Stimulated activated naive CD8-positive, alpha-beta T cell treated with anti-CD3 and anti-CD28 coated beads, Interleukin-15, Interleukin-2, amounts not matched to agents 100 ng/mL and 50 ng/mL, for 24 hours (primary cell): ENCODE data around the gene AGAP1.

Experiments used
- H3K27ac Mint-ChIP-seq: one replicate; pipeline ENCODE4 v1.8.0; 2021; ENCODE audit warnings: mild to moderate bottlenecking, mixed read lengths
- H3K27me3 Mint-ChIP-seq: one replicate; pipeline ENCODE4 v1.8.0; 2021; ENCODE audit warnings: mixed read lengths
- H3K36me3 Mint-ChIP-seq: one replicate; pipeline ENCODE4 v1.8.0; 2021; ENCODE audit warnings: low read depth, mixed read lengths
- H3K4me1 Mint-ChIP-seq: one replicate; pipeline ENCODE4 v1.8.0; 2021; ENCODE audit warnings: low read depth, mixed read lengths
- H3K4me3 Mint-ChIP-seq: one replicate; pipeline ENCODE4 v1.8.0; 2021; ENCODE audit warnings: mild to moderate bottlenecking, mixed read lengths
- H3K9me3 Mint-ChIP-seq: one replicate; pipeline ENCODE4 v1.8.0; 2021; ENCODE audit warnings: mixed read lengths

The AGAP1 gene

GRCh38 chr2:235858881-235859280 lies 365.0 kb downstream of the AGAP1 start:
- Mint-ChIP-seq H3K4me1 (no peaks in the 10 kb centered on the region), H3K27me3 (peaks cover 21% of the 10 kb centered on the region), H3K27ac (no peak overlapping the region), H3K36me3 (no peaks in the 10 kb centered on the region), H3K9me3 (no peaks in the 10 kb centered on the region), H3K4me3 (no peak overlapping the region)

- Mint-ChIP-seq H3K4me3 (no peak overlapping the region), H3K4me1 (no peaks in the 10 kb centered on the region), H3K27ac (no peak overlapping the region), H3K36me3 (no peaks in the 10 kb centered on the region), H3K9me3 (no peaks in the 10 kb centered on the region), H3K27me3 (peaks cover 27% of the 10 kb centered on the region)
Observed at GRCh38 chr2:235859651-235860050, 365.8 kb downstream of the AGAP1 start.

- peaks cover 30% of the 10 kb centered on the region for H3K27me3 Mint-ChIP-seq
- H3K4me1 Mint-ChIP-seq = no peaks in the 10 kb centered on the region
- H3K36me3 Mint-ChIP-seq = no peaks in the 10 kb centered on the region
- H3K9me3 Mint-ChIP-seq = no peaks in the 10 kb centered on the region
- no peak overlapping the region for H3K27ac Mint-ChIP-seq
- H3K4me3 Mint-ChIP-seq = no peak overlapping the region
Observed at GRCh38 chr2:235860111-235860510, 366.3 kb downstream of the AGAP1 start.

GRCh38 chr2:235860871-235861270 lies 367.0 kb downstream of the AGAP1 start:
- H3K36me3 Mint-ChIP-seq = no peaks in the 10 kb centered on the region
- H3K4me3 Mint-ChIP-seq = no peak overlapping the region
- no peak overlapping the region for H3K27ac Mint-ChIP-seq
- no peaks in the 10 kb centered on the region for H3K4me1 Mint-ChIP-seq
- H3K27me3 Mint-ChIP-seq = peaks cover 34% of the 10 kb centered on the region
- no peaks in the 10 kb centered on the region for H3K9me3 Mint-ChIP-seq

- Mint-ChIP-seq H3K27me3 (peaks cover 37% of the 10 kb centered on the region), H3K4me3 (no peak overlapping the region), H3K4me1 (no peaks in the 10 kb centered on the region)
Observed at GRCh38 chr2:235861383-235861782, 367.5 kb downstream of the AGAP1 start.

GRCh38 chr2:235863414-235863813 lies 369.6 kb downstream of the AGAP1 start:
- no peaks in the 10 kb centered on the region for H3K9me3 Mint-ChIP-seq
- no peak overlapping the region for H3K27ac Mint-ChIP-seq
- H3K4me3 Mint-ChIP-seq = no peak overlapping the region
- no peaks in the 10 kb centered on the region for H3K36me3 Mint-ChIP-seq
- peaks cover 41% of the 10 kb centered on the region for H3K27me3 Mint-ChIP-seq
- no peaks in the 10 kb centered on the region for H3K4me1 Mint-ChIP-seq

More at GRCh38 chr2:235861383-235861782, 367.5 kb downstream of the AGAP1 start:
- no peaks in the 10 kb centered on the region for H3K9me3 Mint-ChIP-seq
- H3K36me3 Mint-ChIP-seq = no peaks in the 10 kb centered on the region
- no peak overlapping the region for H3K27ac Mint-ChIP-seq

- no peaks in the 10 kb centered on the region for H3K36me3 Mint-ChIP-seq
- H3K4me3 Mint-ChIP-seq = no peak overlapping the region
- H3K4me1 Mint-ChIP-seq = no peaks in the 10 kb centered on the region
- H3K9me3 Mint-ChIP-seq = peaks cover 4% of the 10 kb centered on the region
- H3K27me3 Mint-ChIP-seq = peaks cover 41% of the 10 kb centered on the region
- H3K27ac Mint-ChIP-seq = no peak overlapping the region
Observed at GRCh38 chr2:235864302-235864701, 370.5 kb downstream of the AGAP1 start.

- H3K36me3 Mint-ChIP-seq = no peaks in the 10 kb centered on the region
- no peak overlapping the region for H3K4me3 Mint-ChIP-seq
- no peaks in the 10 kb centered on the region for H3K4me1 Mint-ChIP-seq
- peaks cover 39% of the 10 kb centered on the region for H3K27me3 Mint-ChIP-seq
- H3K9me3 Mint-ChIP-seq = peaks cover 4% of the 10 kb centered on the region
- H3K27ac Mint-ChIP-seq = no peak overlapping the region
Observed at GRCh38 chr2:235864733-235865515, 371.1 kb downstream of the AGAP1 start.

- H3K27me3 Mint-ChIP-seq = peaks cover 29% of the 10 kb centered on the region
- no peak overlapping the region for H3K27ac Mint-ChIP-seq
- H3K36me3 Mint-ChIP-seq = no peaks in the 10 kb centered on the region
- H3K9me3 Mint-ChIP-seq = peaks cover 7% of the 10 kb centered on the region
- no peaks in the 10 kb centered on the region for H3K4me1 Mint-ChIP-seq
- no peak overlapping the region for H3K4me3 Mint-ChIP-seq
Observed at GRCh38 chr2:235866373-235866772, 372.5 kb downstream of the AGAP1 start.

- peaks cover 25% of the 10 kb centered on the region for H3K27me3 Mint-ChIP-seq
- H3K27ac Mint-ChIP-seq = no peak overlapping the region
- no peak overlapping the region for H3K4me3 Mint-ChIP-seq
- H3K36me3 Mint-ChIP-seq = no peaks in the 10 kb centered on the region
- peaks cover 8% of the 10 kb centered on the region for H3K9me3 Mint-ChIP-seq
- H3K4me1 Mint-ChIP-seq = no peaks in the 10 kb centered on the region
Observed at GRCh38 chr2:235868224-235868623, 374.4 kb downstream of the AGAP1 start.

- Mint-ChIP-seq H3K27ac (no peak overlapping the region), H3K27me3 (peaks cover 22% of the 10 kb centered on the region), H3K4me1 (no peaks in the 10 kb centered on the region), H3K9me3 (peaks cover 8% of the 10 kb centered on the region), H3K4me3 (no peak overlapping the region), H3K36me3 (no peaks in the 10 kb centered on the region)
Observed at GRCh38 chr2:235868645-235869044, 374.8 kb downstream of the AGAP1 start.

- peaks cover 8% of the 10 kb centered on the region for H3K9me3 Mint-ChIP-seq
- peaks cover 11% of the 10 kb centered on the region for H3K27me3 Mint-ChIP-seq
- no peak overlapping the region for H3K27ac Mint-ChIP-seq
- H3K36me3 Mint-ChIP-seq = no peaks in the 10 kb centered on the region
- no peaks in the 10 kb centered on the region for H3K4me1 Mint-ChIP-seq
- no peak overlapping the region for H3K4me3 Mint-ChIP-seq
Observed at GRCh38 chr2:235870515-235870914, 376.7 kb downstream of the AGAP1 start.

GRCh38 chr2:235876099-235876679 lies 382.3 kb downstream of the AGAP1 start:
- H3K27ac Mint-ChIP-seq = no peak overlapping the region
- no peaks in the 10 kb centered on the region for H3K36me3 Mint-ChIP-seq
- peaks cover 3% of the 10 kb centered on the region for H3K9me3 Mint-ChIP-seq
- no peaks in the 10 kb centered on the region for H3K4me1 Mint-ChIP-seq
- H3K4me3 Mint-ChIP-seq = no peak overlapping the region
- peaks cover under 1% of the 10 kb centered on the region for H3K27me3 Mint-ChIP-seq

GRCh38 chr2:235877275-235877802 lies 383.5 kb downstream of the AGAP1 start:
- Mint-ChIP-seq H3K27me3 (peaks cover 3% of the 10 kb centered on the region), H3K36me3 (no peaks in the 10 kb centered on the region)

GRCh38 chr2:235879116-235879515 lies 385.3 kb downstream of the AGAP1 start:
- Mint-ChIP-seq H3K27ac (no peak overlapping the region), H3K9me3 (no peaks in the 10 kb centered on the region), H3K36me3 (no peaks in the 10 kb centered on the region), H3K27me3 (peaks cover 3% of the 10 kb centered on the region), H3K4me1 (no peaks in the 10 kb centered on the region), H3K4me3 (no peak overlapping the region)

More at GRCh38 chr2:235877275-235877802, 383.5 kb downstream of the AGAP1 start:
- H3K9me3 Mint-ChIP-seq = no peaks in the 10 kb centered on the region
- no peak overlapping the region for H3K27ac Mint-ChIP-seq
- H3K4me3 Mint-ChIP-seq = no peak overlapping the region
- H3K4me1 Mint-ChIP-seq = no peaks in the 10 kb centered on the region
